HUDEP-2 (cell line): ENCODE data around the gene IRX4.
A peak's percentile ranks its signal among the peaks of the same experiment; 100 is the strongest.

Experiments used
- DNase-seq, 76 experiments: peaks; one replicate each; lab custom pipeline; 2025; ENCODE audit not compliant: unreplicated experiment in 76 of 76; lab: John Stamatoyannopoulos, UW

IRX4 gene

DNA sequence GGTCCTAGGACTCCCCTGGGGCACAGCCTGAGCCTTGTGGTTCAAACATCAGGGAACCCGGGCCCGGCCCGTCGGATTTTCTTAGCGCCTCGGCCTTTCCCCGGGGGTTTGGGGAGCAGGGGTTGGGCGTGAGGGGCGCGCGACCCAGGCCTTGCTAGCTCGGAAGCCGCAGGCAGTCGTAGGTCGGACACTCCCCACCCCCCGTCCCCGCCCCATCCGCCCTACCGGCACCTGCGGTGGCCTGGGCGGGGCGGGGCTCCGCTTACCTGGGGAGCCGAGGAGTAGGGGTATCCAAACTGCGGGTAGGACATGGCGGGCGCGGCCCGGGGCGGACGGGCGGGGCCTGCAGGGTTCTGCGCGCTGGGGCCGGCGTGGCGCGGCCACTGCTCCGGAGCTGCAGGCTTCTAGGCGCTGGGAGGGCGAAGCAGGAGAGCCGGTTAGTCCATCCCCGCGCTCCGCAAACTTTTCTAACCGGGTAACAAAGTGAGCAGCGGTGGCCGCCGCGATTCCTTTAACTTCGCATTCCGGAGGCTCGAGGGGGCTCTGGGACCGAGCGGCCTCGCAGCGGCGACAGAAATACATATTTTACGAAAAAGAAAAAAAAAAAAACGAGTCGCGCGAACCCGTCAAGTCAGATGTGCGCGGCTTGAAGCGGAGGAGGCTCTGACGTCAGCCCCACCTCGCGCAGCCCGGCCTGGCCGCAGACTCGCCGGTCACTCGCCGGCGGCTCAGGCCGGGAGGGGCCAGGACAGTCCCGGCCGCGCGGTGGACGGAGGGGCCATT lies at the start of gene IRX4:
Gene IRX4, minus strand, starts transcription at position 589 of the 783 bp plus-strand sequence. Its CDS starts 278 bp downstream, at position 311.
- peak in 13 of 76 experiments; percentile 4 to 39 (median 21) for DNase-seq

DNA sequence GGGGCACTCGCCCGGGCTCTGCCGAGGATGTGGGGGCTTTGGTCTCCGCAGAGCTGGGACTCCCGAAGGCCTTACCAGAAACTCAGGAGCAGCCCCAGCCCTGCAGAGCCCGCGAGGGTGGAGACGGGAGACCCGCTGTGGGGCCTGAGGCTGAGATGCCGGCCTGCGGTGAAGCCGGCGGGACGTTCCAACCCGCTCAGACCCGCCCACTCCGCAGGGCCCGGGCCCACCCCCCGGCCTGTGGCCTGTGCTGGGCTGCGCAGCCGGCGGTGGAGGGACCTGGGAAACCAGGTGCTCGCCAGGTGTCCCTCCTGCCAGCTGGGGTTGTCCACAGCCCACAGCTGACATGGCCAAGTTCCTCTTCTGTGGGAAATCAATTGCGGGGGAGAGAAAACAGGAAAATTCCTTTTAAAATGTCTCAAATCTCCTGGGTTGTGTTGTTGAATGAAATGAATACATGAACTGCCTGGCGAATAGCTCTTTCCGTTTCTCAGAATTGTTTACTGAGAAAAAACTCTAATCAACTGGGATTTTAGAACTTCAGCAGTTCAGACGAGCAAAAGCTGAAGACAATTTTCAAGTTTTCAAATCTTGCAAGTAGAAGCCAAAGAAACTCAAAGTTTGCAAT lies 49.0 kb upstream of the IRX4 start:
- DNase-seq = no peak

DNA sequence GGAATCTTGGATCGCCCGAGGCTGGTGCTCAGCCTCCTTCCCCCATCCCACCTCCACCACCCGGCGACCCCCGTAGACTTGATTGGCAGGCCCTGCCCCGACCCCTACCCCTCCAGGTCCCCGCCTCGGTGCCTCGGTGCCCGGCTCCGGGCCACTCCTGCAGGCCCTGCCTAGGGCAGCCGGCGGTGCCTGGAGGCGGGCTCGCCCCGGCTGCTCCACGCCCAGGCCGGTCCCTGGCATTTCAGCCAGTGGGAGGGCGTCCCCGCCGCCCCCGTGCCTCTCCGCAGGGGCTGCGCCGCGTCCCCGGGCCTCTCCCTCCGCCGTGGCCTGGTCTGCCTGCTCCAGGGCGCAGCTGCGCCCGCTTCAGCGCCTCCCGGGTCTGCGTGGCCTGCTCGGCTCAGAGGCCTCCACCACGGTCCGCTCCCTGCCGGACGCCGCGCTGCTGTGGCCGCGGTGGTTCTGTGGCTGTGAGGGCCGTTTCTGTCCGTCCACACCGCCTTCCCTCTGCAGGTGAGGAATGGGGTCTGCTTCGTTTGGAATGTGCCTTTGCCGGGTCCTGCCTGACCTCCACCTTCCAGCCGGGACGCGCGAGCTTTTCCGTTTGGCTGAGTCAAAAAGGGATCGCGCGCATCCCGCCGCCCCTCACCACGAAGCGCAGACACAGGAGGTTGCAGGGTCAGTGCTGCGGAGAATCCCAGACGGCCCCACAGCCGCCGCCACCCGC lies 48.3 kb upstream of the IRX4 start:
- no peak for DNase-seq

- DNase-seq = no peak
These were observed 47.8 kb upstream of the IRX4 start for GRCh38 chr5:1930501-1930879.

GRCh38 chr5:1929108-1929991 lies 46.6 kb upstream of the IRX4 start:
- no peak for DNase-seq

DNA sequence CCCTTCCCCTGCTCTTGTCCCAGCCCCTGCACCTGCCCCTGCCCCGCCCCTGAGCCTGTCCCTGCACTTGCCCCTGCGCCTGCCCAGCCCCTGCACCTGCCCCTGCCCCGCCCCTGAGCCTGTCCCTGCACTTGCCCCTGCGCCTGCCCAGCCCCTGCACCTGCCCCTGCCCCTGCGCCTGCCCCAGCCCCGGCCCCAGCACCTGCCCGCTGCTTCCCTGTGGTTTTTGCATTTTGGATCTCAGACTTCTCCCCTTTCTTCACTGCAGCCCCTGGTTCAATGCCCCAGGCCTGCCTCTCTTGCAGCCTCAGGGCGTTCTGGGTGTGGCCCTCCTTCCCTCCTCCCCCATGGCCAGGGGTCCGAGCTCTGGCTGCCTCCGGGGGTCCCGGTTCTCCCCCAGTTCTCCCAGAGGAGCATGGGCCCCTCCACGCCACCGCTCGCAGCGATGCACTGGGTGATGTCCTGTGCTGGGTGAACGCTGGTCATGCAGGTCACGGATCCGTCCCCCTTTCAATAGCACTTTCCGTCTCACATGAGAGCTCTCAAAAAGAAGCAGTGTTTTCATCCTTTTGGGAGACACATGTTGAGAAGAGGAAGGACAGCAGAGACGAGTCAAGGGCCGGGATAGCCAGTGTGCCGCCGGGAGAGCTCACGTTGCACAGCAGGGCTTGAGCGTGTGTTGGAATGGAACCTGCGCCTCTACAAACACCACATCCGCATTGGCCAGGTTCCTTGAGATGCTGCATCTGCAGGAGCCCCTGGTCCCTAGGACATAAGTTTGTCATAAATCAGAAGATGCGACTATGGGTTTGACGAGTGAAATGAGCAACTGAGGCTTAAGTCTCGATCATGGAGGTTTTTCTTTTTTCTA lies 44.0 kb upstream of the IRX4 start:
- DNase-seq = no peak

GRCh38 chr5:1926071-1926440 lies 43.3 kb upstream of the IRX4 start:
- DNase-seq = no peak

- DNase-seq = no peak
These were observed 42.7 kb upstream of the IRX4 start for GRCh38 chr5:1925111-1926070.

GRCh38 chr5:1923766-1924165 lies 41.0 kb upstream of the IRX4 start:
- no peak for DNase-seq

DNA sequence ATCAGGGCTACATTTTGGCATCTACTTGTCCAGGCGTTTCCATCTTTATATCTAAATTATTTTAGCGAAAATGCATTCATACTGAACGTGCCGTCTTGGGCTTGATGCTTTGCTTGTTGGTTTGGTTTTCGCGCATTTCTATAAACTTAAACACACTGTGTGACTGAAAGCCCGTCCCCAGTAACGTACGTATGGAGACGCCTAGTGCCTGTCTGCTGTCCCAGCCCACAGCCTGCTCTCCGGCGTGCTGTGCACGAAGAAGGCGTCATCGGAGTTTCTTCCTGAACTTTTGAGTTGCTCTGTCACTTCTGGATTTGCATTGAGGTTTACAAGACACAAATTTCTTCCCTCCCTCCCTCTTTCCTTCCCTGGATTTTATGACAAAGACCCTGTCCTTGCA lies 40.6 kb upstream of the IRX4 start:
- DNase-seq = no peak

GRCh38 chr5:1921711-1922110 lies 39.0 kb upstream of the IRX4 start:
- DNase-seq = no peak

GRCh38 chr5:1919750-1920149 lies 37.0 kb upstream of the IRX4 start:
- no peak for DNase-seq

DNA sequence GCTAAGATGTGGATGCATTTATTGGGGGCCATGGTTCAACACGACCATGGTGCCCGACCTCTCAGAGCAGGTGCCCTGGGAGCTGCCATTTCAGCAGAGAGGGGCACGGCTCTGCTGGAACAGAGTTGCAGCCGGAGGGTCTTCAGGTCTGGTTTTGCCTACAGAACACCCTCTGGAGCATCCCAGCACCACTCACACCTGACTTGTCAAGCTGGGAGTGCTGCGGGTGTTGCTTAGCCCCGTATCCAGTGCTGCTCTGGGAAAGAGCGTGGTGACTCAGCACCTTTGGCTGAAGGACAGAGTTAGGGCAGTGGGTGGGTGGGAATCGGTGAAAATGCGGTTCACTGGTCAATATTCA lies 36.5 kb upstream of the IRX4 start:
- no peak for DNase-seq

DNA sequence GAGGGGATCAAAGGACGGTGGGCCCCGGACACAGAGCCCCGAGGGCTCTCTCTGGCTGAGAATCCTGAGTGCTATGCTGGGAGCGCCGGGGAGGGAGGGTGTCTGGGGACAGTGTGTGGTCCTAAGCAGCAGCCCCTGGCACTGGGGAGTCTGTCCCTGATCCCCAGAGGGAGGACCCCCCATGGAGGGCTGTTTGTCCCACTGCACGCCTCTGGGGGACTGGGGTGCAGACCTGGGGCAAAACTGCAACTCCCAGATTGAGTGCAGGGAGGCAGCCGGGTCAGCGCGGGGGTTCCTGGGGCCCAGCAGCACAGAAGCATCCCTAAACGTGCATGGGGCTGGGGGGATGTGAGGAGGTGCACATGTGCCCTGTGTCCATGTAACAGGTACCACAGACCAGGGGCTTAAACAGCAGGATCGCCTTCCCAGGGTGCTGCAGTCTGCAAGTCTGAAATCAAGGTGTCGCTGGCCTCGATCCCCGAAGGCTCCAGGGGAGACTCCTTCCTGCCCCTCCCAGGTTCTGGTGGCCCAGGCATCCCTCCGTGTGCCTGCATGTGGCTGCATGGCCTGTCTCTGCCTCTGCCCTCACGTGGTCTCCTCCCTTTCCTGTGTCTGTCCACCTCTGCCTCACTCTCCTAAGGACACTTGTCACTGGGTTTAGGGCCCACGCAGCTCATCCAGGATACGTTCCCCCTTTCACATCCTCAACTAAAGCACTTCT lies 35.9 kb upstream of the IRX4 start:
- no peak for DNase-seq

- DNase-seq = no peak
These were observed 35.2 kb upstream of the IRX4 start for GRCh38 chr5:1917830-1918487.

- DNase-seq = no peak
These were observed 33.6 kb upstream of the IRX4 start for GRCh38 chr5:1916041-1917001.

DNA sequence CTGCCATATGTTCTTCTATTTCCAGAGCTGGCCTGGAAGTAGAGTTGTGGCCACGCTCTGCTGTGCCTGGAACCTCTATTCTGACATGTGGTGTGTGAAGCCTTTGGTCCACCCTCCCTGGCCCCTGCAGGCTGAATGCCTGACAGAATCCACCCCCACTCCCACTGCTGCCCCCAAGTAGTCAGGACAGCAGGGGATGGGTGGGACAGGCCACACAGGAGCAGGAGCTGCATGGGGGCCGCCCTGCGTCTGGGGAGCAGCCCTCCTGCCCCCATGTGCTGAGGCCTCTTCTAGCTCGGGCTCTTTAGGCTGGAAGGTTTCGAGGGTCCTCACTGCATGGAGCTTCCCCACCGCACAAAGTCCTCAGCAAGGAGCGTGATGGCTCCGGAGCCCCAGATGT lies 32.6 kb upstream of the IRX4 start:
- no peak for DNase-seq
